Neutrophil (primary cell): ENCODE measurements around the gene SGK1.

Source experiments
- H3K27ac ChIP-seq: fragments of 200-600 bp; sonication (generic); 2 replicates; pipeline ENCODE4 v1.5.1; 2016; ENCODE audit warnings: mild to moderate bottlenecking, moderate library complexity
- H3K27me3 ChIP-seq: fragments of 200-600 bp; sonication (generic); 2 replicates; pipeline ENCODE4 v1.6.0; 2016; ENCODE audit warnings: mild to moderate bottlenecking
- H3K36me3 ChIP-seq: fragments of 200-600 bp; sonication (generic); 2 replicates; pipeline ENCODE4 v1.5.1; 2017
- H3K4me1 ChIP-seq, 2 experiments: fragments of 200-600 bp in 1 of 2; sonication (generic) in 1 of 2; 1 replicate in 1 of 2; 2 replicates in 1 of 2; pipeline versions ENCODE4 v1.5.1 to v1.6.1; 2013 to 2016; ENCODE audit warnings: low read depth in 1 of 2, low read length in 1 of 2, mild to moderate bottlenecking in 1 of 2, moderate library complexity in 1 of 2; ENCODE audit not compliant: control insufficient read depth in 1 of 2, insufficient read depth in 1 of 2
- H3K4me3 ChIP-seq, 2 experiments: fragments of 200-600 bp in 1 of 2; sonication (generic) in 1 of 2; 1 replicate in 1 of 2; 2 replicates in 1 of 2; pipeline ENCODE4 v1.5.1; 2013 to 2016; ENCODE audit warnings: low read depth in 1 of 2, low read length in 1 of 2, mild to moderate bottlenecking in 1 of 2, moderate library complexity in 1 of 2
- H3K9me3 ChIP-seq: fragments of 200-600 bp; sonication (generic); 2 replicates; pipeline ENCODE4 v1.5.1; 2016
- TF ChIP-seq, protein P1 (sequence below): fragments of 200-600 bp; sonication (generic); IDR thresholded peaks from 2 replicates; pipeline ENCODE4 v1.5.1; 2016; ENCODE audit warnings: antibody characterized with exemption

Gene SGK1

DNA sequence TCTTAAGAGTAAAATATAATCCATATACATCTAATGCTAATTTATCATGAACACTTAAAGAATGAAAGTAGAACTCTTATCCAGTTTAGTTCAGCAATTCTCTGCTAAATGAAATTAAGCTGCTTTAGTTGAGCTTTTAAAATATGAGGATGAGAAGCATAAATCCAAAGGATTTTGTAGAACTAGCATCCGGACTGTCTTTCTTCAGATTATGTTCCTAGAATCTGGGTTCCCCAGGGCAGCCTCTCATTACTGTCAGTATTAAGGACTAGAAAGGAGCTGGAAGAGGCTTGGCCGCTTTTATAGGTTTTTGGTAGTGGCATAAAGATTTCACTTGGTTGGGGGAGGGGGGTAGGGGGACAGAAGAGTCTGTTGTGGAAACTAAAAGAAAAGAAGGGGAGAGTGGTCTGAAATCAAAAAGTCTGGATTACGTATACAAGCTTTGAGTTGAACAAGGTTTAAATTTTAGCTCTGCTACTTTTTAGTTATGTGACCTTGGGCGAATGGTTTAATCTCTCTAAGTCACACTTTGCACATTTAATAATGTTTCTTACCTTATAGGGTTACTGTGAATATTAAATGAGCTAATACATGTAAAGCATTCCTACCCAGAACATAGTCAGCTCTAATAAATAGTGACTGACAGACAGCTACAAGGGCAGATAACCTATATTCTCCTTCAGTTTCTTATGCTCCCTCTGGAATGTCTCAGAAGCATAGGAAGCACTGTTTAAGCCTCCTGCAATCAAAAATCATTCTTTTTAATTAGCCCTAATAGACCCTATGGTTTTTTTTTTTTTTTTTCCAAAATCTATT lies 3.7 kb downstream of the SGK1 start:
- H3K4me1 ChIP-seq: peaks cover 12 to 16% of the 10 kb centered on the region in 2 experiments
- no peaks in the 10 kb centered on the region for H3K36me3 ChIP-seq
- no peak overlapping the region for H3K4me3 ChIP-seq
- TF ChIP-seq, protein P1, sequence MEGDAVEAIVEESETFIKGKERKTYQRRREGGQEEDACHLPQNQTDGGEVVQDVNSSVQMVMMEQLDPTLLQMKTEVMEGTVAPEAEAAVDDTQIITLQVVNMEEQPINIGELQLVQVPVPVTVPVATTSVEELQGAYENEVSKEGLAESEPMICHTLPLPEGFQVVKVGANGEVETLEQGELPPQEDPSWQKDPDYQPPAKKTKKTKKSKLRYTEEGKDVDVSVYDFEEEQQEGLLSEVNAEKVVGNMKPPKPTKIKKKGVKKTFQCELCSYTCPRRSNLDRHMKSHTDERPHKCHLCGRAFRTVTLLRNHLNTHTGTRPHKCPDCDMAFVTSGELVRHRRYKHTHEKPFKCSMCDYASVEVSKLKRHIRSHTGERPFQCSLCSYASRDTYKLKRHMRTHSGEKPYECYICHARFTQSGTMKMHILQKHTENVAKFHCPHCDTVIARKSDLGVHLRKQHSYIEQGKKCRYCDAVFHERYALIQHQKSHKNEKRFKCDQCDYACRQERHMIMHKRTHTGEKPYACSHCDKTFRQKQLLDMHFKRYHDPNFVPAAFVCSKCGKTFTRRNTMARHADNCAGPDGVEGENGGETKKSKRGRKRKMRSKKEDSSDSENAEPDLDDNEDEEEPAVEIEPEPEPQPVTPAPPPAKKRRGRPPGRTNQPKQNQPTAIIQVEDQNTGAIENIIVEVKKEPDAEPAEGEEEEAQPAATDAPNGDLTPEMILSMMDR: no peak
- no peaks in the 10 kb centered on the region for H3K9me3 ChIP-seq
- peaks cover 62% of the 10 kb centered on the region for H3K27me3 ChIP-seq
- H3K27ac ChIP-seq: no peak overlapping the region

DNA sequence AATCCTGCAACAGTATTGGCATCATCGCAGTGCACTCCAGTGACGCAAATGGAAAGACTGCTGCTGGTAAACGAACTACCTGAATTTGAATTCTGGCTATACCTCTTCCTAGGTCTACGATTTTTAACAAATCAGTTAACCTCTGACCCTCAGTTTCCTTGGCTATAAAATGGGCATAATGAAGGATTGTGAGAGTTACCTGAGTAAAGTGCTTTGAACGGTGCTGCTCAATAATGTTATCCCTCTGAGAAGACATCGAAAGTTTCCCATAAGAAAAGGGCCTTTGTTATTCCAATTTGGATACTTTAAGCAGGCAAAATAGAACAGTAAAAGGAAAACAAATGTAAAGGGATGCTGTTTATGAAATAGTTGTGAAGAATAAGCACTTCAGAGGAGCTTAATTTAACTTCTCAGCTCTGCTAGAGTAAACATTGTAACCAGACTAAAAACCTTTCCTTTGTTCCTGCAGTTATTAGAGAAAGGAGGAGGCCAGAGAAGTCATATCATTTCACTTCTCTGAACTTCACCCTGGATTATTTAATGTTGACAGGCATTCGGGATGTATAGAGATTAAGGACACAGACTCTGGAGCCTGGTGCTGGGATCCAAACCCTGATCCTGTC lies 5.8 kb downstream of the SGK1 start:
- no peaks in the 10 kb centered on the region for H3K9me3 ChIP-seq
- H3K36me3 ChIP-seq: no peaks in the 10 kb centered on the region
- H3K27me3 ChIP-seq: peaks cover 42% of the 10 kb centered on the region
- H3K4me1 ChIP-seq: peaks cover under 1 to 4% of the 10 kb centered on the region in 2 experiments
- H3K4me3 ChIP-seq: no peak overlapping the region
- TF ChIP-seq, protein P1: no peak
- no peak overlapping the region for H3K27ac ChIP-seq

- TF ChIP-seq, protein P1: no peak
- no peak overlapping the region for H3K27ac ChIP-seq
- peaks cover 28% of the 10 kb centered on the region for H3K27me3 ChIP-seq
- no peak overlapping the region for H3K4me3 ChIP-seq
- H3K4me1 ChIP-seq: no peaks in the 10 kb centered on the region
- H3K36me3 ChIP-seq: no peaks in the 10 kb centered on the region
- no peaks in the 10 kb centered on the region for H3K9me3 ChIP-seq
Observed at GRCh38 chr6:134310817-134311216, 7.1 kb downstream of the SGK1 start.

DNA sequence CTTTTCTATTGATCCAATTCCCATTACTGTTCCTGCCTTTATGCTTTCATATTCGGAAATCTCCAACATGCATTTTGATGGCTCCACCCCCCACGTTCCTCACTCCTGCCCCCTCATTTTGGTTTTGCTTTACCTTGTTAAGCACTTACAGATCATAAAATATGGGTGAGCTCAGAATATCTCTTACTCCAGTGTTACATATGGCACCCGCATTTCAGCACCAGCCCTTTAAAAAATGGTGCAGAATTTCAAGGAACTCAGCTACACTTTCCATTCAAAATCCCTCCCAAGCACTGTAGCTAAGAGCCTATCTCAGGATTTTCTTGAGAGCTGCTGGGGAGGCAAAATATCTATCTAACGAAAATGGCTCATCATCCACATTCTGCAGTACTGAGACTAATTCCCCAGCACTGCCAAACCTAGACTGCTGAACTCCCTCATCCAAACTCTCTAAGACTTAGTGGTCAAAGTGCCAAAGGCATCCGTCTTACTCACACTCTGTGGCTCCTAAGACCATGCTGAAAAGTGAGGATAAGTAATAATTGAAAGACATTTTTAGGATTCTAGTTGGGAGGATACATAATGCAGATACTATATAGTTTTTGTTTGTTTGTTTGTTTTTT lies 7.8 kb downstream of the SGK1 start:
- Histone ChIP-seq H3K27ac (no peak overlapping the region), H3K9me3 (no peaks in the 10 kb centered on the region), H3K4me1 (no peaks in the 10 kb centered on the region), H3K27me3 (peaks cover 24% of the 10 kb centered on the region), H3K36me3 (no peaks in the 10 kb centered on the region), H3K4me3 (no peak overlapping the region)
- TF ChIP-seq, protein P1: no peak

DNA sequence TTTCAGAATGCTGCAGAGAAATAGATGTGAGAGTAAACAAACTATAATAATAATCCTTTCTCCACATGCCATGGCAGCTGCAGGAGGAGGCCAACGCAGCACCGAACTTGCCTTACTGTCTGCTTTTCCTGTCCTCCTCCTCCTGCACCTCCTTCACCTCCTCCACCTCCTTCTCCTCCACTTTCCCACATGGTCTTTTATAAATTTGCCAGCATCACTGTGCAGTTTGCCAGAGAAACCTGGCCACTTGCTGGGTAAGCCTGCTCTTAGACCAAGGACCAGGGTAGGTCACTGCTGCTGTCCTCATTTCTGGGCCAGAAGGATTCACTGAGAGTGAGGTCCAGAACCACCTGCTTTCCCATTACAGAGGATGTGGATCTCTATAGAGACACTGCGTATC lies 8.7 kb downstream of the SGK1 start:
- Histone ChIP-seq H3K27ac (no peak overlapping the region), H3K27me3 (peaks cover 16% of the 10 kb centered on the region), H3K4me3 (no peak overlapping the region), H3K9me3 (no peaks in the 10 kb centered on the region), H3K36me3 (no peaks in the 10 kb centered on the region), H3K4me1 (no peaks in the 10 kb centered on the region)
- TF ChIP-seq, protein P1: no peak
